ENCODE data around the gene TCAF1. TPM values are rescaled to one million over a fixed set of nuclear protein-coding genes. Genes with fewer than 3 reads are reported as not detected.

TCAF1 gene
- total RNA-seq, 1 experiment from 2014 or later: 58.4 TPM

GRCh38 chr7:143898810-143899209 is 3.2 kb downstream of the TCAF1 start:
- CTCF ChIA-PET: no interaction called here
- Histone ChIP-seq H3K4me3 (replicated peaks in 1 of 2; ENCODE audit: low read depth in 1 of 2, low read length in 2 of 2) (no peak overlapping the region), H3K9me3 (ENCODE audit: control insufficient read depth in 1 of 2, insufficient read depth in 1 of 2, low read depth in 1 of 2, low read length in 2 of 2) (no peaks in the 10 kb centered on the region; a peak in 1 of 4 replicates), H3K27ac (ENCODE audit: low read depth, low read length) (no peak overlapping the region), H3K9ac (ENCODE audit: low read length) (no peak overlapping the region), H3K4me1 (ENCODE audit: control insufficient read depth in 1 of 2, insufficient read depth in 2 of 2, low read length in 2 of 2) (peaks cover 8 to 18% of the 10 kb centered on the region in 2 experiments), H3K27me3 (ENCODE audit: insufficient read depth, low read length) (no peaks in the 10 kb centered on the region), H3K9me2 (ENCODE audit: insufficient read depth) (no peaks in the 10 kb centered on the region), H2AFZ (ENCODE audit: low read depth, low read length, poor library complexity, severe bottlenecking) (no peak overlapping the region), H3K4me2 (ENCODE audit: low read length) (no peak overlapping the region), H3K36me3 (ENCODE audit: control insufficient read depth in 1 of 2, insufficient read depth in 2 of 2, low read length in 2 of 2) (no peaks in the 10 kb centered on the region), H3K79me2 (ENCODE audit: insufficient read depth, low read length) (peaks cover 76% of the 10 kb centered on the region), H4K20me1 (ENCODE audit: insufficient read depth) (no peaks in the 10 kb centered on the region)
- no peak for ATAC-seq
- POLR2A ChIA-PET: no interaction called here
- no peak for DNase-seq (ENCODE audit: low read depth, low spot score)
- intact Hi-C loops (cut with micrococcal nuclease): no loop called here
- RAD21 ChIA-PET (ENCODE audit: low non-redundant PET in 1 of 2, low total read pairs in 2 of 2, uncharacterized antibody in 2 of 2, unreplicated experiment in 2 of 2): no interaction called here
- TF ChIP-seq TCF7L2 (IDR thresholded peaks at IDR 0.05; ENCODE audit: borderline replicate concordance, extremely low read depth, insufficient read depth, insufficient read length) (no peak), SP1 (IDR thresholded peaks at IDR 0.05; ENCODE audit: low read depth) (no peak), YY1 (IDR thresholded peaks at IDR 0.05; ENCODE audit: extremely low read depth, insufficient replicate concordance, low read depth, low read length) (no peak), CBX3 (IDR thresholded peaks at IDR 0.05; ENCODE audit: low read depth) (no peak), CEBPB (IDR thresholded peaks at IDR 0.05; ENCODE audit: low read depth) (no peak), REST (IDR thresholded peaks at IDR 0.05; ENCODE audit: low read depth) (no peak), EZH2phosphoT487 (IDR thresholded peaks at IDR 0.05; ENCODE audit: borderline replicate concordance) (no peak), MAX (IDR thresholded peaks at IDR 0.05) (no peak), ELF1 (IDR thresholded peaks at IDR 0.05; ENCODE audit: borderline replicate concordance, low read depth) (no peak), EGR1 (IDR thresholded peaks at IDR 0.05; ENCODE audit: low read depth) (no peak), FOSL1 (IDR thresholded peaks at IDR 0.05; ENCODE audit: low read depth) (no peak)
- BruUV-seq (replicated peaks): no TSS peak
